Calu3 (cell line): ENCODE data around the gene SLC12A3. TPM values are rescaled to one million over a fixed set of nuclear protein-coding genes. Genes with fewer than 3 reads are reported as not detected.

Experiments used
- BruUV-seq: library from RNA; stranded (reverse); fragments of 400-500 nt; replicated peaks from 2 replicates; lab custom pipeline; 2021; lab: Mats Ljungman, UMichigan
- CTCF ChIA-PET: fragments of 300-600 bp; sonication (Branson Sonifier 250); formaldehyde crosslinking; loops from one replicate; lab custom pipeline; 2022; ENCODE audit warnings: antibody characterized with exemption; lab: Charles Lee
- DNase-seq: peaks from one replicate; pipeline ENCODE4 v3.0.0; 2022
- H3K27ac Mint-ChIP-seq: one replicate; pipeline ENCODE4 v1.8.0; 2022; ENCODE audit warnings: mixed read lengths; ENCODE audit not compliant: unreplicated experiment
- H3K27me3 Mint-ChIP-seq: one replicate; pipeline ENCODE4 v1.8.0; 2022; ENCODE audit warnings: mixed read lengths; ENCODE audit not compliant: unreplicated experiment
- H3K36me3 Mint-ChIP-seq: one replicate; pipeline ENCODE4 v1.8.0; 2022; ENCODE audit warnings: mild to moderate bottlenecking, moderate library complexity, mixed read lengths; ENCODE audit not compliant: insufficient read depth, unreplicated experiment
- H3K4me1 Mint-ChIP-seq: one replicate; pipeline ENCODE4 v1.8.0; 2022; ENCODE audit warnings: mild to moderate bottlenecking, low read depth, mixed read lengths; ENCODE audit not compliant: unreplicated experiment
- H3K4me3 Mint-ChIP-seq: one replicate; pipeline ENCODE4 v1.8.0; 2022; ENCODE audit warnings: mild to moderate bottlenecking, low read depth, moderate library complexity, mixed read lengths; ENCODE audit not compliant: unreplicated experiment
- H3K9me3 Mint-ChIP-seq: one replicate; pipeline ENCODE4 v1.8.0; 2022; ENCODE audit warnings: low read depth, mixed read lengths; ENCODE audit not compliant: unreplicated experiment
- intact Hi-C: fragments of 100-400 bp; cut with micrococcal nuclease; formaldehyde crosslinking; loops from one replicate; pipeline ENCODE4 v1.10.0; 2022; ENCODE audit not compliant: unreplicated experiment
- total RNA-seq: library from RNA; stranded (reverse); gene quantifications from 2 replicates; pipeline ENCODE4 v1.2.3, GENCODE V29; 2022
- TF ChIP-seq, protein P1 (sequence below): fragments of 200-600 bp; IDR thresholded peaks from one replicate; pipeline ENCODE4 v1.8.0; 2022; ENCODE audit warnings: antibody characterized with exemption; ENCODE audit not compliant: unreplicated experiment

Gene SLC12A3
- total RNA-seq, 1 experiment from 2014 or later: not detected

DNA sequence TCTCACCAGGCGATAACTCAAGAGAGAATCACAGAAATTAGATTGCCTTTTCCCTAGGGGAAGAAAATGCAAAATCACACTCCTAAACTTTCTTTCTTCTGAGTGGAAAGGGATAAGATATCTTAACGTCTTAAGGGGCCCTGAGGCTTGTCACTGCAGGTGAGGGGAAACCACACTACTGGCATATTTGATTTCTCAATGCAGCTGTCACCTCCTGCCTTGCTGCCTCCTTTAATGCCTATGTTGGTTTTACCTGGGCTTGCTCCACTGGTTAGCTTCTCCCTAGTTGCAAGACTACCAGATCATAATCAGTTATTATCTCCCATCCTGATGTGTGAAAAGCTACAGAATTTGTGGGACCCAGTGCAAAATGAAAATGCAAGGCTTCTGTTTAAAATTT, 62.5 kb downstream of the SLC12A3 start:
- Mint-ChIP-seq H3K27me3 (peaks cover 7% of the 10 kb centered on the region), H3K36me3 (peaks cover 19% of the 10 kb centered on the region), H3K27ac (no peak overlapping the region), H3K4me1 (no peaks in the 10 kb centered on the region), H3K4me3 (no peak overlapping the region), H3K9me3 (peaks cover 2% of the 10 kb centered on the region)
- intact Hi-C loops: no loop called here
- BruUV-seq: no TSS peak
- DNase-seq: no peak
- TF ChIP-seq, protein P1, sequence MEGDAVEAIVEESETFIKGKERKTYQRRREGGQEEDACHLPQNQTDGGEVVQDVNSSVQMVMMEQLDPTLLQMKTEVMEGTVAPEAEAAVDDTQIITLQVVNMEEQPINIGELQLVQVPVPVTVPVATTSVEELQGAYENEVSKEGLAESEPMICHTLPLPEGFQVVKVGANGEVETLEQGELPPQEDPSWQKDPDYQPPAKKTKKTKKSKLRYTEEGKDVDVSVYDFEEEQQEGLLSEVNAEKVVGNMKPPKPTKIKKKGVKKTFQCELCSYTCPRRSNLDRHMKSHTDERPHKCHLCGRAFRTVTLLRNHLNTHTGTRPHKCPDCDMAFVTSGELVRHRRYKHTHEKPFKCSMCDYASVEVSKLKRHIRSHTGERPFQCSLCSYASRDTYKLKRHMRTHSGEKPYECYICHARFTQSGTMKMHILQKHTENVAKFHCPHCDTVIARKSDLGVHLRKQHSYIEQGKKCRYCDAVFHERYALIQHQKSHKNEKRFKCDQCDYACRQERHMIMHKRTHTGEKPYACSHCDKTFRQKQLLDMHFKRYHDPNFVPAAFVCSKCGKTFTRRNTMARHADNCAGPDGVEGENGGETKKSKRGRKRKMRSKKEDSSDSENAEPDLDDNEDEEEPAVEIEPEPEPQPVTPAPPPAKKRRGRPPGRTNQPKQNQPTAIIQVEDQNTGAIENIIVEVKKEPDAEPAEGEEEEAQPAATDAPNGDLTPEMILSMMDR: no peak
- CTCF ChIA-PET: no interaction called here

DNA sequence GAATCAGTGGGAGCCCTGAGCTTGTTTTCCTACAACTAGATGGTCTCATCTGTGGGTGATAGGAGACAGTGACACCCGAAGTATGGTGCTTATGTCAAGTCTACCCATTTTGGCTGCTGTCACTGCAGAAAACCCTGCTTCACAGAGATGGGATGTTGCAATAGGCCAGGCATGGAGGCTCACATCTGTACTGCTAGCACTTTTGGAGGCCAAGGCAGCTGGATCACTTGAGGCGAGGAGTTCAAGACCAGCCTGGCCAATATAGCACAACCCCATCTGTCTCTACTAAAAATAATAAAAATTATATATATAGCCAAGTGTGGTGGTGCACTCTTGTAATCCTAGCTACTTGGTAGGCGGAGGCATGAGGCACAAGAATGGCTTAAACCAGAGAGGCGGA, 64.6 kb downstream of the SLC12A3 start:
- Mint-ChIP-seq H3K4me1 (peaks cover under 1% of the 10 kb centered on the region), H3K36me3 (peaks cover 40% of the 10 kb centered on the region), H3K27ac (no peak overlapping the region), H3K9me3 (peaks cover 2% of the 10 kb centered on the region), H3K4me3 (no peak overlapping the region), H3K27me3 (peaks cover 13% of the 10 kb centered on the region)
- intact Hi-C loops: loop anchor here (10.0 kb wide), 2 partner anchors 65 to 325 kb away; partner anchors contain the start of gene SLC12A3
- TF ChIP-seq, protein P1: no peak
- BruUV-seq: no TSS peak
- CTCF ChIA-PET: no interaction called here
- DNase-seq: no peak

DNA sequence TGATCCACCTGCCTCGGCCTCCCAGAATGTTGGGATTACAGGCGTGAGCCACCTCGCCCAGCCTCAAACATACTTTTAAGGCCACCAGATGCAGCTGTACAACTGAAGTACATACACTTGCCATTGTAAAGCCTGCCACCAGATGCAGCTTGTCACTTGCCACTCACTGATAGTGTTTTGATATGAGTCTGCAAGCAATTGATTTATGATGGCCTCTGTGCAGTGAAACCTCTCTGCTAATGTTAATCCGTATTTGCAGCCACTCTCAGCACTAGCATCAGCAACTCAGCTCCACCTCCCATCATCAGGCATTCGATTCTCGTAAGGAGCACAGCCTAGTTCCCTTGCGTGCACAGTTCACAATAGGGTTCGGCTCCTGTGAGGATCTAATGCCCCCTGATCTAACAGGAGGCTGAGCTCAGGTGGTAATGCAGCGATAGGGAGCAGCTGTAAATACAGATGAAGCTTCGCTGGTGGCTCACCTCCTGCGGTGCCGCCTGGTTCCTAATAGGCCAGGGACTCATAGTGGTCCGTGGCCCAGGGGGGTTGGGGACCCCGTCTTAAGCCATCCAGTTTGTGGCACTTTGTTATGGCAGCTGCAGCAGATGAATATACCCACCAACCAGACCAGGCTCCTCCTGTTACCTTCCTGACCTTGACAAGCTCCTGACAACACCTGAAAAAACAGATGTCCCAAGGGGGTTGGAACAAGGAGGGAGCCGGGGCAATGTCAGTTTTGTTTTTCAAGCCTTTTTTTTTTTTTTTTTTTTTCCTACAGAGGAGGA, 65.7 kb downstream of the SLC12A3 start:
- Mint-ChIP-seq H3K4me3 (peak overlapping the region; percentile 96), H3K9me3 (peaks cover 2% of the 10 kb centered on the region), H3K4me1 (peaks cover 10% of the 10 kb centered on the region), H3K36me3 (peaks cover 51% of the 10 kb centered on the region), H3K27ac (peak overlapping the region; percentile 100), H3K27me3 (peaks cover 13% of the 10 kb centered on the region)
- BruUV-seq: no TSS peak
- CTCF ChIA-PET: interaction anchor here (0.7 kb wide), 2 partner anchors 55 to 130 kb away, joined by 4 to 5 read pairs; no protein-coding TSS in a partner anchor
- no peak for DNase-seq
- TF ChIP-seq, protein P1: no peak
- intact Hi-C loops: loop anchor here (10.0 kb wide), 2 partner anchors 66 to 324 kb away; partner anchors contain the start of gene SLC12A3

DNA sequence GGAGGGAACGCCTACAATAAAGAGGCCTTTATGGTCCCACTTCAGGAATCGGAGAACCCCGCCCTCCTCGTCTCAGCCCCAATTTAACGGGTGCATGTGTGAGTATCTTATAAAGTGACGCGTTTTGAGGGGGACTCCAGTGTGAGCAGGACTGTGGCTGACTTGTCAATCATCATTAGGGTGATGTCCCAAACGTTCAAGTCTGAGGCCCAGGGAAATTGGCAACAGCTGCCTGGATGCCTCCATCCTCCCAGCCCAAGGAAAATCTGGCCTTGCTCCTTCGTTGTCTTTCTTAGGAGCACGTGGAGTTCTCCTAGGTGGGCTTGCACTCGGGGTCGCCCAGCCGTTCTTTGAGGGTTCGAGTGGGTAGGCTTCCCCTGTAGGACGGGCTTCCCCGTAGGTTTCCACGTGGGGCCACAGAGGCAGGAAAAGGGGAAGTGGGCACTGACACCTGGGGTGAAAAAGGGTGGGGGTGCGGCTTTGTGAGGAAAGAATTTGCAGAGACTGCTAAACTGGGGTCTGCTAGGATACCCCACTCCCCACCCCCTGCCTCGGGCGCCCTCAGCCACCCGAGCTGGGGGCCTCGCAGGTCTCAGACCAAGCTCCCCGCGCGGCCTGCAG, 66.4 kb downstream of the SLC12A3 start:
- CTCF ChIA-PET: interaction anchor here (0.7 kb wide), 2 partner anchors 54 to 129 kb away, joined by 4 to 5 read pairs; no protein-coding TSS in a partner anchor
- TF ChIP-seq, protein P1: no peak
- BruUV-seq: TSS peak; percentile 98
- Mint-ChIP-seq H3K9me3 (peaks cover 2% of the 10 kb centered on the region), H3K27ac (peak overlapping the region; percentile 100), H3K4me1 (peaks cover 12% of the 10 kb centered on the region), H3K36me3 (peaks cover 58% of the 10 kb centered on the region), H3K4me3 (peak overlapping the region; percentile 96), H3K27me3 (peaks cover 13% of the 10 kb centered on the region)
- no peak for DNase-seq
- intact Hi-C loops: loop anchor here (10.0 kb wide), 2 partner anchors 67 to 323 kb away; partner anchors contain the start of gene SLC12A3
